GM21529 (cell line): ENCODE measurements around the gene GNB5.

Source experiments
- ATAC-seq: cut with Tn5 transposase; IDR thresholded peaks from one replicate; pipeline ENCODE4 v1.9.1; 2021; ENCODE audit not compliant: unreplicated experiment

The GNB5 gene

GRCh38 chr15:52208306-52208946, 17.2 kb upstream of the GNB5 start:
- peak; percentile 72 for ATAC-seq

DNA sequence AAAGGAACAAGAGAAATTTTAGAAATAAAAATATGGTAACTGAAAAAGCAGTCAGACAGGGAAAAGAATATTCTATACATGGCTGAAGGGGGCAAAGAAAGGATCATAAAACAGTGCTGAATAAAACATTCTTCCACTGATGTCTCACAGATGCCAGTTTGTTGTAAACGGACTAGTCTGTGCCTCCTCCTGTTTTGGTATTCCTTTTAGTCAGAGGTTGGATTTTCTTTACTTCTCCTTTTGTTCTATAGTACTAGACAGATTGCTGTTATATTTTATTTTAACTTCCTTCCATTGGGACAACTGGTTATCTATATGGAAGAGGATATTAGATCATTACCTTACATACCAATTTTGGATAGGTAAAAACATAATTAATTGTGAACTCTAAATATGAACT, 16.0 kb upstream of the GNB5 start:
- no peak for ATAC-seq

DNA sequence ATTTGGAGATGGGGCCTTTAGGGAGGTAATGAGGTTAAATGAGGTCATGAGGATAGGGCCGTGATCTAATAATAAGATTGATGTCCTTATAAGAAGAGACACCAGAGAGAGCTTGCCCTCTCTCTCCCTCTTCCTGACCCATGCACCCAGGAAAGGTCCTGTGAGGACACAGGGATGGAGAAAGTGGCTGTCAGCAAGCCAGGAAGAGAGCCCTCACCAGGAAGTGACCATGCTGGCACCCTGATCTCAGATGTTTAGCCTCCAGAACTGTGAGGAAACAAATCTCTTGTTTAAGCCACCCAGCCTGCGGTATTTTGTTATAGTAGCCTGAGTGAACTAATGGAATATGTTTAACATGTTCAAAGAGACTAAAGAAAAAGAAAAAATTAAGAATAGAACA, 15.3 kb upstream of the GNB5 start:
- no peak for ATAC-seq

DNA sequence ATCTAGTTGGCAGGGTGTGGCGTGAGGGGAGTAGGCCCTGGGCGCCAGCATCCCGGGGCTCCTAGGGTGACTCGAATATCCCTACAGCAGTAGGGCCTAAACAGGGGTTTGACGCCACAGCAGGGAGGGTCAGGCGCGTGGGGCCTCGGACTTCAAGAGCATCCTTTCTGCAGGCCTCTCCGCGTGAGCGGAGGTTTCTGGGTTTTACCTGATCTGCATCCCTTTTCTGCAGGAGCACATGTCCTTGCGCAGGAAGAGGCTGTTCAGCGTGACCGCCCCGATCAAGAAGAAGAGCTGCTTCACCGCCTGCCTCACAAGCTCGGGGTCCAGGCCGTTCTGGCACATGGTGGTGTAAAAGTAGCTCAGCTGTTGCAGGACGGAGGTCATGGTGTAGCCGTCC, 13.5 kb upstream of the GNB5 start:
- ATAC-seq = no peak

- no peak for ATAC-seq
These were observed 9.7 kb upstream of the GNB5 start for GRCh38 chr15:52200831-52201365.

DNA sequence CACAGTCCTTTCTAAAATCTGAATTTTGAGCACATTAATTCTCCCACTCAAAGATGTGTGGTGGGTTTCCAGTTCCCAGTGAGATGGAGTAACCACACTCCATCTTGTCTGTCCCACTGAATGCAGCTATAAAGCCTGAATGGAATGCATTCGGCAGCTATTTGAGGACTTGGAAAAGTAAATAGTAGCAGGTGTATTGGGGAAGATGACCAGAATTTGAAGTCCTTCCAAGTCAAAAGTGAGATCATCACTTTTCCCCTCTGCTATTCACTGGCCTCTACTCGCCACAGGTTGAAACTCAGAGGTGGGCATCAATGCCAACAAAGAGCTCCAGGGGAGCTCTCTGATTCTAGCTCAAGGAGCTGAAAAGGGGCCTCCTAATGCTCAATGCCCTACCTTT, 8.1 kb upstream of the GNB5 start:
- no peak for ATAC-seq

DNA sequence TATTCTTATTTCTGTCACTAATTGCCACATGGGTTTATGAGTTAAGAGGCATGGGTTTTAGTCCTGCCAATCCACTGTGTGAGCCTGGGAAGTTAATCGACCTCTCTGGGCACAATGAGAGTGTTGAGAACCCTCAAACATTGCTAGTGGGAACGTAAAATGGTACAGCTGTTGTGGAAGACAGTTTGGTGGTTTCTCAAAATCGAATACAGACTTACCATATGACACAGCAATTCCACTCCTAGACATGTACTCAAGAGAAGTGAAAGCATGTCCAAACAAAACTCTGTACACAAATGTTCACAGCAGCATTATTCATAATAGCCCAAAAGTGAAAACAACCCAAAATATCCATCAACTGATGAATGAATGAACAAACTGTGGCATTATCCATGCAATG, 5.7 kb upstream of the GNB5 start:
- ATAC-seq = no peak

DNA sequence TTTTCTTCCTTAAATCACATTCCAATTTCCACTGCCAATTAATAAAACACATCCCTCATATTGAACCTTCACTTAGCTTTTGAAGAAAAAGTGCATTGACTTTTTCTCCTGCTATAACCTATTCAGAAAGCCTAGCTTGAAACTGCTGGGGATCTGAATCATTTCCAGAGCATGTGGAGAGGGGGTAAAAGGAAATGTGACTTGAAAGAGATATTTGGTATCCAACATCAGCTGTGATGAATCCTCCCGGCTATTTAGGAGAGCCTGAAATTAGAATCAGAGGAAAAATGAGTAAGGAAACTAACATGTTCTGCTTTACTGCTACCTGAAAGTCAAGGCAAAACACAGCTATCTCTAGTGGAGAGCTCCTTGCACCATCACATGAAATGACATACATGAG, 2.6 kb upstream of the GNB5 start:
- ATAC-seq = no peak

DNA sequence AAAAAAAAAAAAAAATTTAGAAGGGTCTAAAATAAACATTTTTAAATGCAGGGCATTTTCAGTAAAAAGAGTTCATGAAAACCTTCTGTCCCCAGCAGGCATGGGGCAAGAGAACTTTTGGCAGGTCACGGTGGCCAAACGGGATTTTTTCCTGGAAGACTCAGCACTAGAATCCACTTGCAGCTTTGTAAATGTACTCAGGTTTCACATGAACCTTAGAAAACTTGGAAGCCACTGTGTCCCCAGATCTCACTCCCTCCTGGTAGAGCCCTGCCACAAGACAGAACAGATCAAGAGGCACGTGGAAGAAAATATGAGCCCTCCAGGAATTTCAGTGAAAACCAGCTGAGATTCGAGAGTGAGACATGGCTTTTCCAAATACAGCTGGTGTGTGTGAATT, 2.1 kb upstream of the GNB5 start:
- ATAC-seq = no peak

GRCh38 chr15:52186651-52187486, 4.3 kb downstream of the GNB5 start:
- no peak for ATAC-seq

DNA sequence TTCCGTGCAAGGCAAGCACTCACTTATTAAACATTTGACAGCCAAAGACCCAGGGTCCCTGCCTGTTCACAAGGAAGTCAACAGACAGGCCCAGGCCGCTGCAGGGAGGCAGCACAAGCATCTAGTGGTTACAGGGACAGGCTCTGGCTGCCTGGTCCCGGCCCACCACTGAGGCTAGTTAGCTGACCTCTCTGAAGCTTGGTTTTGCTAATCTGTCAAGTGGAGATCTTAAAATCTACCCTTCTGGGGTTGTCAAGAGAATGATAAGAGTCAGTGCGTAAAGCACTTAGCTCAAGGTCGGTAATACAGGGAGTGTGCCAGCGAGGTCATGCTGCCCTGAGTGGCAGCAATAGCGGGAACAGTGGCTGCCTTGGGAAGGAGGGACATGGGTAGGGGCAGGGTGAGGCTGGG, 6.0 kb downstream of the GNB5 start:
- no peak for ATAC-seq

- no peak for ATAC-seq
These were observed 6.5 kb downstream of the GNB5 start for GRCh38 chr15:52184721-52185120.

DNA sequence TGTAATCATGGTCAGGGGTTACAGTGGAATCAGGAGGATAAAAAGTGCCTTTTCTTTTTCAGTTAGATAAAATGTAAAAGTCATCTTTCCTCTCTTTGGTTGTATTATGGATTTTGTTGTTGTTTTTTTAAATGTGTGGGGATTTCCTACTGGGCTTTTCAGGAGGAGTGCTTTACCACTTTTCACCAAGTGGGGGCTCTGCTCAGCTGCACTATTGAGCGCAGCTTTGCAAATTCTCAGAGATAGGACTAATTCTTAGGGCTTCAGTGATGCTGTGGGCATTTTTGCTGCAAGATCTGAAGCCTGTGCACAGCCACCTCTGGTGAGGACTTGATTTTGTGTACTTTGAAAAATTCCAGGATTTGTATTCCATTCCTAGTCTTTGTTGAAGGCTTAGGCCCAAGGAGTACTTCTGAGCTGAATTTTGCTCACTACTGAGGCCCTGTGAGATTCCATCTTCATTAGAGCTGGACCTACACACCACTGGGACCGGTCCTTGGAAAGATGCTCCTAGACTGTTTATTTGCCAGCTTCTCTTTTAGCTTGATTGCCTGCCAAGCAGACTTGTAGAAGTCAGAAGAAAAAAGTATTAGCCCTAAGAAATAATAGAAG, 7.5 kb downstream of the GNB5 start:
- ATAC-seq = no peak

DNA sequence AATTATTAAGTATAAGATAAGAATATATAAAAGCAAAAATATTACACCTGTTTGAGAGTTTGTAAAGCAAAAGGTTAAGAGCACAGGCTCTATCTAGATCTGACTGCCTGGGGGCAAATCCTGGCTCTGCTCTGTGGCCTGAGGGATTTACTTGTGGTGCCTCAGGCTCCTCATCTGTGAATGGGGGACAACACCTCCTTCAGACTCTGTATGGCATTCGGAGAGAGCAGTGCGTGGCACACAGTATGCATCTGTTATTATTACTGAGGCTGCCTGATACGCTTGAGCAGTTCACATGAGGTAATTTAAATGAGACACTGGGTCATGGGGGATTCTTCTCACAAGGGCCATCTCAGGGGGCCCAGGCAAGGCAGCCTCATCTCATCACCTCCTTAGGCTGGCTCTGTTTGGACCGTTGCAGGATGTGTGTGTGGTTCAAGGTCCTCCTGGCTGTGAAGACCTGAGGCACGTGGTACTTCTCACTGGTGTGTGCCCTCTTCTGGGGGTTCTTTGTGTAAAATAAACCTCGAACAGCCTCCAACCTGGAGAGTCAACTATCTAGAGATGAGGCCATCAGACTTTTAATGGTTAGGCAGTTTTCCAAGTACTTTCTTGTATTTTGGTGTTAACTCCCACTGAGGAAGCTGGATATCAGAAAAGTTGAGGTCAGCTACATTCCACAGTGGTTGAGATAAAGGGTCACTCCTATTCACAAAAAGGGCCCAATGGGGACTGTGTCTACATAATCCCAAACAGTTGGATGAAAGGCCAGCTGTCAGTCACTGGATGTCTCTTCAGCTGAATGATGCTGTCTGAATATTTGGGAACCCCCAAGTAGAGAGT, 9.0 kb downstream of the GNB5 start:
- ATAC-seq = no peak

DNA sequence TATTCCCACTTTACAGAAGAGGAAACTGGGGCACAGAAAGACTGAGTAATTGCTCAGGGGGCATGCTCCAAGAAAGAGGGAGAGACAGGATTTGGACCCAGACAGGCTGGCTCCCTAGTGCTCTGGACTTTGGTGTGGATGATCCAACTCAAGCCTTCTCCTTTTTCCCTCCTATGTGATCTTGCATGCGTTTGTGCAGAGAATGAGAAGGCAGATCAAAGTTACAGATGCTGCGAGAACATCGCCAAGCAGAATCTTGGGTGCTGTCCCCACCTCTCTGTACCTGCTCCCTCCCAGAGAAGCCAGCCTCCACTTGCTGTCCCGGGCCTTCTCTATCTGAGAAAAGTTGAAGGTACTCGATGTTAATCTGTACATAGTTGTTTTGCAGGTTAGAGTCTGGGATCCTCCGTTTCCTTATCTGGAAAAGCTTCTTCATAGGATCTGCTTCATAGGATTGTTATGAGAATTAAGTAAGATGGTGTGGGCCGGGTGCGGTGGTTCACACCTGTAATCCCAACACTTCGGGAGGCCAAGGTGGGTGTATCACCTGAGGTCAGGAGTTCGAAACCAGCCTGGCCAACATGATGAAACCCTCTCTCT, 10.2 kb downstream of the GNB5 start:
- ATAC-seq = no peak

- ATAC-seq = peak; percentile 34
These were observed 10.9 kb downstream of the GNB5 start for GRCh38 chr15:52180196-52180835.

DNA sequence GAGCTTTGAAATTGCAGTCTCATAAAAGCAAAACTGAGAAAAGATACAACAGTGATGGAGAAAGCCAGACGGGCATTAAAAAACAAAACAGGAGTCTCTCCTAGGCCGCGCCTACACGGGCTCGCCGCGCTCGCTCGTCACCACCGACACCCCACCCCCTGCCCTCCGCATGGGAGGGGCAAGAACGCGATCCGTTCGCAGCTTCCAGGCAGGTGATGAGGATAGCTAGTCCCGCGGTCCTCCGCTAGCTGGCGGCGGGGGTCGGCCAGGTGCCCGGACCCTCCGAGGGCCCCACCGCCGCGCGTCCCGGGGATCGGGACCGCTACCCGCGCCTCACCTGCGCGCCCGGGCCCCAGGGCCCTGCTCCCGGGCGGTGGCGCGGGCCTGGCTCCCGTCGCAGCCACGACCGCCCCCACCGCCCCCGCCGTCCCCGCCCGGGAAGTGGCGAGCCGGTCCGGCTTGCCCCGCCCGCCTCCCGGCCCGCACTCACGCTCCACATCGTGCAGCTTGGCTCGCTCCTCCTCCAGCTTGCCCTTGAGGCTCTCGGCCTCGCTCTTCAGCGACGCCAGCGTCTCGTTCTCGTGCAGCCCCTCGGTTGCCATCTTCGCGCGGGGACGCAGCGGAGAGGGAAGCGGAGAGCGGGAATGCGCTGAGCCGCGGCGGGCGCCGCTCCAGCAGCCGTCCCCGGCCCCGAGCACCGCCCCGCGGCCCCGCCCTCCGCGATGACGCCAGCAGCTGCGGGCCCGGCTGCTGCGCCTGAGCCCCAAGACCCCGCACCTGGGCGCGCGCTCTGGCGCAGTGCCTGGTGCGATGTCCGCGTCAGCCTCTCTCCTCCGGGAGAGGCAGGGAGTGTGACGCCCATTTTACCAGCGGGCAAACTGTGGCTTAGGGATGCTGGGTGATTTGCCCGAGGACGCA, 11.7 kb downstream of the GNB5 start:
- peak; percentile 82 for ATAC-seq

GRCh38 chr15:52178765-52179164, 12.4 kb downstream of the GNB5 start:
- ATAC-seq = no peak

- no peak for ATAC-seq
These were observed 18.3 kb downstream of the GNB5 start for GRCh38 chr15:52172869-52173268.
